Measurements from ENCODE around the gene P2RX7. TPM values are rescaled to one million over a fixed set of nuclear protein-coding genes. Genes with fewer than 3 reads are reported as not detected.

P2RX7 gene
- 0.29 and 0.96 TPM in 2 replicates for total RNA-seq

DNA sequence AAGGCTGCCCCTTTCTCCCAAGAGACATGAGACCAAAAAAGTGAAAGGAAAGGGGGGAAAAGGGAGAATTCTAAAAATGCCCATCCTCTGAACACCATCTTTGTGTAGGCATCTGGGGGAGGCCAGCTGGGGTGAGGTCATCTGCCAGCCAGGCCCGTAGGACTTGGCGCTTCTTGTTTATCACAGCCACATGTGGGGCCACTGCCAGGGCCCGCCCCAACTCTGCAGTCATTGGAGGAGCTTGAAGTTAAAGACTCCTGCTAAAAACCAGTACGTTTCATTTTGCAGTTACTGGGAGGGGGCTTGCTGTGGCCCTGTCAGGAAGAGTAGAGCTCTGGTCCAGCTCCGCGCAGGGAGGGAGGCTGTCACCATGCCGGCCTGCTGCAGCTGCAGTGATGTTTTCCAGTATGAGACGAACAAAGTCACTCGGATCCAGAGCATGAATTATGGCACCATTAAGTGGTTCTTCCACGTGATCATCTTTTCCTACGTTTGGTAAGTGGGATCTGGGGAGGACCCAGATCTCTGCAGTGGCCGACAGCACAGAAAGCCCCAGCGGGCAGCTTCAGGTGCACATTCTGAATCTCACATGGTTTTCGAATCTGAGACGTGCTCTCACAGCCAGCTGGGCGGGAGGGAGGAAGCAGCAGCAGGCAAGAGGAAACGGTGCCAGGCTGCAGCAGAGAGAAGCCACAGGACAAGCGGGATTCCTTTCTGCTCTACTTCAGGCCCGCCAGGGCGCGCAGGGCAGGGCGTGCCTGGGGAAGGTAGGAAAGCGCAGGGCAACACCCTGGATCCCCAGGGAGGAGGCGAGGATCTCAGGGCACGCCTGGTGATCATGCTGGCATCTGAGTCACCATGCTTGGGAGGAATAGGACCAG is at the start of gene P2RX7:
Gene P2RX7, plus strand, starts transcription at position 276 of the 881 bp plus-strand sequence. Its CDS starts 95 bp downstream, at position 371.
- peak; percentile 47 for DNase-seq (ENCODE audit: low read depth)
- Histone ChIP-seq H3K36me3 (ENCODE audit: control insufficient read depth, insufficient read depth, low read length) (no peaks in the 10 kb centered on the region), H3K4me3 (ENCODE audit: low read depth, low read length) (peak within 1 kb of the TSS; percentile 3), H3K27me3 (ENCODE audit: control insufficient read depth, insufficient read depth, low read length) (no peaks in the 10 kb centered on the region)
- TF ChIP-seq, protein P1, sequence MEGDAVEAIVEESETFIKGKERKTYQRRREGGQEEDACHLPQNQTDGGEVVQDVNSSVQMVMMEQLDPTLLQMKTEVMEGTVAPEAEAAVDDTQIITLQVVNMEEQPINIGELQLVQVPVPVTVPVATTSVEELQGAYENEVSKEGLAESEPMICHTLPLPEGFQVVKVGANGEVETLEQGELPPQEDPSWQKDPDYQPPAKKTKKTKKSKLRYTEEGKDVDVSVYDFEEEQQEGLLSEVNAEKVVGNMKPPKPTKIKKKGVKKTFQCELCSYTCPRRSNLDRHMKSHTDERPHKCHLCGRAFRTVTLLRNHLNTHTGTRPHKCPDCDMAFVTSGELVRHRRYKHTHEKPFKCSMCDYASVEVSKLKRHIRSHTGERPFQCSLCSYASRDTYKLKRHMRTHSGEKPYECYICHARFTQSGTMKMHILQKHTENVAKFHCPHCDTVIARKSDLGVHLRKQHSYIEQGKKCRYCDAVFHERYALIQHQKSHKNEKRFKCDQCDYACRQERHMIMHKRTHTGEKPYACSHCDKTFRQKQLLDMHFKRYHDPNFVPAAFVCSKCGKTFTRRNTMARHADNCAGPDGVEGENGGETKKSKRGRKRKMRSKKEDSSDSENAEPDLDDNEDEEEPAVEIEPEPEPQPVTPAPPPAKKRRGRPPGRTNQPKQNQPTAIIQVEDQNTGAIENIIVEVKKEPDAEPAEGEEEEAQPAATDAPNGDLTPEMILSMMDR (IDR thresholded peaks at IDR 0.05; ENCODE audit: insufficient read depth, low read length, poor library complexity, severe bottlenecking), result peak; percentile 14

DNA sequence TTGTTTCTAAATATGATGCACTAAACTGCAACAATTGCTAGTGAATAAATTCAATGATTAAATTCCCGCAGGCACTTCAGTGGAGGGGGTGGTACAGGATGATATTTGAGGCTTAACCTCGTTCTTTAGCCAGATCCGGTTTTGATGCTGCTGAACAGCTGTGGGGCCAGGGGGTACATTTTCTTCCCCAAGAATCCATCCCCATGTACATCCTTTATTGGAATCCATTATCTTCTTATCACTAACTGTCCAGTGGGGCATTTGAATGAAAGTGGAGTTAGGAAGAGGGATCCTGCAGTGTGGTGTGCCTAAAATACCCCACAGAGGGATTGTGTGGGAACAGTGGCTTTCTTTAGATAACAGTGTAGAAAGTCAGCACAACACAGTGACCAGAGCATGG is 48.4 kb upstream of the P2RX7 start:
- Histone ChIP-seq H3K36me3 (ENCODE audit: control insufficient read depth, insufficient read depth, low read length) (no peaks in the 10 kb centered on the region), H3K4me3 (ENCODE audit: low read depth, low read length) (no peak overlapping the region), H3K27me3 (ENCODE audit: control insufficient read depth, insufficient read depth, low read length) (peaks cover 2% of the 10 kb centered on the region)
- TF ChIP-seq, protein P1 (IDR thresholded peaks at IDR 0.05; ENCODE audit: insufficient read depth, low read length, poor library complexity, severe bottlenecking), result no peak
- DNase-seq (ENCODE audit: low read depth), result no peak

DNA sequence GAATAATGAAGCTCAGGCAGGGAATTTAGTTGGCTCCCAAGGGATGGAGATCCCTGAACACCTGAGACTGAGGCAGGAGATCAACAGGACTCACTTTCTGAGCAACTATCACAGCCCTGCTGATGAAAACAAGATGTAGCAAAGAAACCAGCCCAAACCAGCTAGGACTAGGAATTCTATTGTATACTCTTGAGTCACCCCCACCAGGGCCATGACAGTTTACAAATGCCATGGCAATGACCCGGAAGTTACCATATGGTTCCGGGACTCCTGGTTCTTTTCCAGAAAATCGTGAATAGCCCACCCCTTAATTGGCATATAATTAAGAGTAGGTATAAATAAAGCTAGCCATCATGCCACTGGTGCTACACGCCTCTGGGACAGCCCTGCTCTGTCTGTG is 47.6 kb upstream of the P2RX7 start:
- Histone ChIP-seq H3K4me3 (ENCODE audit: low read depth, low read length) (no peak overlapping the region), H3K27me3 (ENCODE audit: control insufficient read depth, insufficient read depth, low read length) (no peaks in the 10 kb centered on the region), H3K36me3 (ENCODE audit: control insufficient read depth, insufficient read depth, low read length) (no peaks in the 10 kb centered on the region)
- DNase-seq (ENCODE audit: low read depth), result no peak
- TF ChIP-seq, protein P1 (IDR thresholded peaks at IDR 0.05; ENCODE audit: insufficient read depth, low read length, poor library complexity, severe bottlenecking), result no peak

DNA sequence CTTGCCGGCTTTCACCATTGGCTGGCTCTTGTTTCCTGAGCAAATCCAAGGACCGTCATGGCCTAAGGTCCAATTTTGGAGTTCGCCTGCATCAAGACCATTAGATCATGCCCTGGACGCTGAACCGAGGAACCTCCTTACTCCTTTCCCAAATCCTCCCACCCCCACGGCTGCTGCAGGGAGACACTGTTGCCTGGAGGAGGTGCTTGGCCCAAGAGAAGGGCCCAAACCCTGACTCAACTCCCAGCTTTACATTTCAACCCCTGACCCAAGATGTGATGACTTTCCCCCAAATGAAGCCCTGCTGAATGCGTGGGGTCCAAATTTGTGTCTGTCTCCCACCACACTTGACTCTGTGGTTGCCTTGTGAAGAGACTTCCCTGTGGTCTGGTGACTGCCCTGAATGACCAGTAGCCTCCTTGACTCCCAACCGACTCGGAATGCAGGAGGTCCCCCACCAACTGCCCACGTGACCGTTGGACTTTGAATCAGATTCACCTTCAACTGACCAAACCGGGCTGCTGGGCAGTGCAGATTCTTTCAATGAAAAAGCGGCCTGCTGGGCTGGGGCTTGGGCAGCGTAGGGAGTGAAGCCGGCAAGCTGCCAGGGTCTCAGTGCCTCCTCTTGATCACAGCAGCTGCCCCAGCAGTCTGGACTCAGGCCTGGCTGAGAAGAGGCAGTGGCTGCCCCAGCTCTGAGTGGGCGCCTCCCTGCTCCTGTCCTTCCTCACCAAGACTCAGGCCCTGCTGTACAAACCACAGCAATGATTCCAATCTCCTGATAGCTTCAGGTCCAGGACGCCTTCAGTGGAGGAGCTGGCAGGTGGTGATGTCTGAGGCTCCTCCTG is 46.9 kb upstream of the P2RX7 start:
- TF ChIP-seq, protein P1 (IDR thresholded peaks at IDR 0.05; ENCODE audit: insufficient read depth, low read length, poor library complexity, severe bottlenecking), result no peak

DNA sequence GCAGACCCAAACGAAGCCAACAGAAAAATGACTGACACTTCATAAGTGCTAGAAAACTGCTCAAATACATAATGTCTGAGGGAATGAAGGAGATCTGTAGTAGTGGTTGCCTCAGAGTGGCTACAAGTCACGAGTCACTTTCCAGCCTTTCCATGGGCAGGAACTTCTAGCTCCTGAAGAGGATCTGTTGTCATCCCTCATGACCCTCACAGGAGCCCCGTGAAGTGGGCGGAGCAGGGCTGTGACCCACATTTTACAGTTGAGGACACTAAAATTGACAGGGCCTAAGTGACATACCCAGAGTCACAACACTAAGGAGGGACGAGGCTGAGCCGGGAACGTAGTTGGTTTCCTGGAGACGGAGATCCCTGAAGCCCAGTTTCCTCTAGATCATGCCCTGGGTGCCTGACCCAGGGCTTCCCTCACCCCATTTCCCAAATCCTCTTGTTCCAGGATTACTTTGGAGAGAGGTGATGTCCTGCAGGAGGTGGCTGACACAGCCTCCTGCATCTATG is 45.8 kb upstream of the P2RX7 start:
- no peak for DNase-seq (ENCODE audit: low read depth)
- no peaks in the 10 kb centered on the region for H3K36me3 ChIP-seq (ENCODE audit: control insufficient read depth, insufficient read depth, low read length)
- no peak overlapping the region for H3K4me3 ChIP-seq (ENCODE audit: low read depth, low read length)
- TF ChIP-seq, protein P1 (IDR thresholded peaks at IDR 0.05; ENCODE audit: insufficient read depth, low read length, poor library complexity, severe bottlenecking), result no peak
- no peaks in the 10 kb centered on the region for H3K27me3 ChIP-seq (ENCODE audit: control insufficient read depth, insufficient read depth, low read length)

More for the DNA sequence above, 46.9 kb upstream of the P2RX7 start:
- H3K36me3 ChIP-seq (ENCODE audit: control insufficient read depth, insufficient read depth, low read length), result no peaks in the 10 kb centered on the region
- no peaks in the 10 kb centered on the region for H3K27me3 ChIP-seq (ENCODE audit: control insufficient read depth, insufficient read depth, low read length)
- H3K4me3 ChIP-seq (ENCODE audit: low read depth, low read length), result no peak overlapping the region
- no peak for DNase-seq (ENCODE audit: low read depth)
